ENCODE measurements around the gene CAMK1D. TPM values are rescaled to one million over a fixed set of nuclear protein-coding genes. Genes with fewer than 3 reads are reported as not detected.

CAMK1D gene
- total and polyA plus RNA-seq, 2 of the 8 experiments (the other 6 are each of a cell fraction or from before 2014, with no cell fraction given), result 3.5 to 10.6 TPM

GRCh38 chr10:12645449-12645848 is 296.1 kb downstream of the CAMK1D start (continued):
- TF ChIP-seq CHD7 (IDR thresholded peaks at IDR 0.05; ENCODE audit: insufficient replicate concordance, low read length), result no peak
- TF ChIP-seq POLR2A (IDR thresholded peaks at IDR 0.05; ENCODE audit: control extremely low read depth in 1 of 2, low read depth in 2 of 2, low read length in 2 of 2), result no peak
- TF ChIP-seq POU5F1 (IDR thresholded peaks at IDR 0.05; ENCODE audit: low read depth, low read length), result no peak
- no peak for TF ChIP-seq ATF3 (IDR thresholded peaks at IDR 0.05; ENCODE audit: insufficient read depth, low read depth, low read length)

Measured in H1 (cell line).